Raji (cell line): ENCODE data around the gene SLC38A1.

Experiments
- POLR2A ChIP-seq: IDR thresholded peaks from 2 replicates; pipeline ENCODE4 v1.6.1; 2011; ENCODE audit warnings: low read depth, low read length, control low read depth; ENCODE audit not compliant: insufficient read depth

Gene SLC38A1

DNA sequence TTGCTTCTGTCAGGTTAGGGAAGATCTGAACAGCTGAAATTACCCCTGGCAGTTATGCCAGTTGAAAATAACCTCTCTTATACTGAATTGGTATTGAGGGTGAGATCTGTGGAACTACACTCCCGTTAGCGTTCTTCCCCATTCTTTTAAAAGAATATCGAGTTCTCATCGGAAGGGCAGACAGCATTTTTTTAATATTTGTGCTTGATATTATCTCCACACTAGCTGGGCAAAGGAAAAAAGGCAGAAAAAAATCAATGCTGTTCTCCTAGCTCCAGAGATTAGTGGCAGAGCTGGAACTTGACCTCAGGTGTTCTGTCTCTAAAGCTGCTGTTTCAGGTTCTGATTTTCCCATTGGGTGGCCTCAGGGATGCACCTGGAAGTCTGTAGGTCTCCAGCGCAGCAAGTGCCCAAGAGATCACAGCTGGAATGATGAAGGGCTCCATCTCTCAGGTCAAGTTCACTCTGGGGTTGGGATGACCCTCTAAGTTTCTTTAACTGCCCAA is 67.5 kb downstream of the SLC38A1 start:
- no peak for TF ChIP-seq POLR2A

DNA sequence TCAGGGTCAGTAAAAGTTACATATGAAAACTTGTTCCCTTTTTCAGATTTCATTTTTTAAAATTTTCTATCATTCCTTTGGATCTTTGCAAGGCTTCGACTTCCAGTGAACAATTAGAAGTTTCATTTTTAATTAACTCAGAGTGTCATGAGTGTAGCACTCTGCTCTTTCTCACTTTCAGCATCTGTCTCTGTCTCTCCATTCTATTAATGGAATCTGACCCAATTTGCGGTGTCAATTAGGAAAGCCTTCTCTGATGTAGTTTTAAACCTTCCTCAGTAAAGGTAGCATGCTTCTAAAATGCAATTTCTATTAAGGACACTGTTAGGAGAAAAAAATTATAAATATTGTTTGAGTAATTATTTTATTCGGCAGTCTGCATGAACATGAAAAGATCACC is 68.3 kb downstream of the SLC38A1 start:
- TF ChIP-seq POLR2A = no peak

DNA sequence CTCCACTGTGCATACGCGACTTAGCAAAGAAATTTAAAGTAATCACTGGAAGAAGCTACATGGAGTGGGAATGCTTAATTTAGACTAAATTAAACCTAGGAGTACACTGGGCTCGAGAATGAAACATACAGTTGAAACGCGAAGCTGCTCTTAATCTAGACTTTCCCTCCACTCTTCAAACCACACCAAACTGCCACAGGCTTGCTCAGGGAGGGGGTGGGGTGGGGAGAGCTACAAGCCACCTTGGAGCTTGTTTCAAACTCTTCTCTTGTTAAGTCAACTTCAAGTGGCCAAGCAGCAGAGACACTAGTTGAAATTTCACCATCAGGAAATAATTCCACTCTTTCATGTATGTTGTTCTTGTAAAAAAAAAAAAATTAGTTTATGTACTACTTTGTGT is 69.9 kb downstream of the SLC38A1 start:
- no peak for TF ChIP-seq POLR2A

DNA sequence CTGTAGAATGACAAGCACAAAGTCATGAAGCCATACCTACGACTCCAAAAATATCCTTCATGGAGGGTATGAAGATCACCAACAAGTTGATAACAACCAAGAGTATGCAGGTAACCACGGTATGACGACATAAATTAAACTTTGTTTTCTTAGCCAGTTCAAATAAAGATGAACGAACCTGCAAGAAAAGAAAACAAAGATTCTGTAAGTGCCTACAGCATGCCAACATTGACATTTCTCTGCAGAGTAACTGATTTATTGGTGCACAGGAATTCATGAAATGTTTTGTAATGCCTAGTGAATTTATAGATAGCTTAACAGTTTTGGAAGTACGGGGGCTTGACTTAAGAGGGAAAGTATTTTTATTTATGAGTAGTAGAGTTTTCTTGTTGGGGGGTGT is 71.0 kb downstream of the SLC38A1 start:
- TF ChIP-seq POLR2A = no peak

DNA sequence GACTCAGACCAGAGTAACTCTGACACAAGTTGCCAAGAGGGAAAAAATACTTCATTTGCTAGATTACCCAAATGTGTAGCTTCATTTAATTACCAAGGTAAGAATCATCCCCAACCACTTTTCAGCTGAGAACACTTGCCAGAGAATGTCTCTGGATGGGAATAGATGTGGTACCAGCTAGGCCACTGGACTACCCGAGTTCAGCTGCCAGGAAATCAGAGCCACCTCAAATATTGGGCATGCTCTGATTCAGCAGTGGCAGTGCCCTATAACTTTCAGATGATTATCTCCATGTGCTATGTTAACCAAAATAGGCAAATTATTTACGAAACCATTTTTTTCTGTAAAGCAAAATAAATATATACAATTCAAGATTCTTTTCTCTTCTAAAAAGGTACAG is 80.7 kb downstream of the SLC38A1 start:
- TF ChIP-seq POLR2A = no peak

DNA sequence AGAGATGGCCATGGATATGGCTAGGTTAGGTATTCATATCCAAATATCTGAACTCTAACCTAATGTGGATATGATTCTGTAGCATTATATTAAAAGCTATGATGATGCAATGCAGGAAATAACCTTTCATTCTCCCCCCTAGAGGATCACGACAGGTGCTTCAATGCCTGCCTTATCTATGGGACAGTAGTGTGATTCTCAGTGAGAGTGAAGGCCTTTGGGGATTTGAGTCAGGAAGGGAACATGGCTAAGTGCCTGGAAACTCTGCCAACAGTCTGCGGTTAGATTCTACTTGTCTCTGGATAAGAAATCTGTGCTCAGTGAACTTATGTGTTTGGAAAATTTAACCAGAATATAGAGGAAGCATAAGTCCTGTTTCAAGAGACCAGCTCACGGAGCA is 81.8 kb downstream of the SLC38A1 start:
- TF ChIP-seq POLR2A = no peak

DNA sequence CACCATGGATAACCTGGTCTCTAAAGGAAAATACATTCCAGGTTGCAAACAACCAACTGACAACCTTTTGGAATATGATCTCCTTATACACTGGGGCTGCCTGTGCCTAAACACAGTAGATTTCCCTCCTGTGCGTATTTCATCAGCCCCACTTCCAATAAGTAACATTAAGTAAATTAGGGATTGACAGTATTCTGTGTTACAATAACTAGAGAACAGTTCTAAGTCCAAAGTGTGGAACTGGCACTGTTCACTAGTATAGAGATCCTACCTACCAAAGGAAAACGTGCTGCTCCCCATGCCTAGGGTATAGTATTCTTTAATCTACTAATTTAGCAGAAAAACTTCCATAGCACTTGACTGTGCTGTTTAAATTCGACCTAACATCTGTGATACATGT is 82.8 kb downstream of the SLC38A1 start:
- TF ChIP-seq POLR2A = no peak

DNA sequence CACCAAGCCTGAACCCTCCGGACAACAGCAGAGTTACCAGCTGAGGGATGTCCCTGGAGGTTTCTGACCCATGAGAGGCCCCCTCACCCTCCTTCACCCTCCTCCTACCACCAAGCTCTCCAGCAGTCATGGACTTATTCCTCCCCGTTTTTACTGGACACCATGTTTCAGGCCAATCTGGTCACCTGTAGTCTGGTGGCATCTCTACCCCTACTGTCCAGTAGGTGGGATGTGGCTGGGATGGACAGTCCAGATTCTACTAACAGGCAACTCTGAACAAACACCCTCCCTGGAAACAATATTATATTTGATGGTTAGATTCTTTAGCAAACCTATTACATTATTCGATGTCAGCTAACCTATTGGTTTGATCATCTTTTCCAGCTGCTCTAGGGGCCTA is 83.2 kb downstream of the SLC38A1 start:
- TF ChIP-seq POLR2A = no peak

DNA sequence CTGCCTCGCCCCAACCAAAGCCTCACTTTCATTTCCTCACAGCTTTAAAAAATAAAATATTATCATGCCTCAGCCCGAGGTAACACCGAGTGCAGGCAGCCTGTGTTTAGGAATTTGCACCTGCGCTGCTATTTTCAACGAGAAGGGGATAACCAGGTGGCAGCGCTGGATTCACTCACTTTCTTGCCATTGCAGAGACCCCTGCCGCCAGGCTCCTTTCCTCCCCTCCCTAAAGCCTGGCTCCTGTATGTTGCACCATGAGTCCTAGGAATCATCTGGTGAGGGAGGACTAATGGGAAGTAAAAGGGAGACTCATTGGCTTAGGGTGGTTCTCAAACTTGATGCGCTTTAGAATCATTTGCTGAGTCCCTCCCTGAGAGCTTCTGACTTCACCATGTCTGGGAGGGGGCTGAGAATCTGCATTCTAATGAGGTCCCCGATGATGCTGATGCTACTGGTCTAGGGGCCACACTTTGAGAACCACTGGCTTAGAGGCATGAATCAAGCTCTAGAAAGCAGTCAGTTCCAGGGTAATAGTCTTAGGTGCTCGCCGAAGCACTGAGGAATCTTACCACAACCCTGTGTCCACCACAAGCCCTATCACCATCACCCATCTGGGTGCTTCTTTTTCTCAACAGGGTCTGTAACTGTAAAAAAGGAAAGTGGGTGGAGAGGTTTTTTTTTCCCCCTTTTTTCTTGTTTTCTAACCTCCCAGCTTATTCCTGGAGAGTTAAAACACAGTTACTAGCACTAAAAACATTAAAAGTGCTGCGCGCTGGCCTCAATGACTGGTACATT is 83.8 kb downstream of the SLC38A1 start:
- no peak for TF ChIP-seq POLR2A

DNA sequence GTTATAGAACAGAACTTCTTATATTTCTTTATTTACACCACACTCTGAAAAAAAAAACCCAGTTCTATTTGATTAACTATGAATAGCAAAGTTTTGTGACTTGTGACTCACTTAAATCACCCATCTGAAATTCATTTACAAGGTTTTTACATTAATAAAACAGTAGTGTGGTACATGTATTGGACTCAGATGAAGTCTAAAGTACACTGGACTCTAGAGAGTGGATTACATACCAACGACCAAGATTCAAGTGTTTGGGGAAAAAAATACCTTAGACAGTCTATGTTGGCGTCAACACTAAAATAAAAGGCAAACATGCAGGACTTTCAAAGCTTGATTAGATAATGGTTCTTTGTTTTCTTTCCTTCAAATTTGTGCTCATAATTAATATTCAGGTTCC is 85.7 kb downstream of the SLC38A1 start:
- no peak for TF ChIP-seq POLR2A

DNA sequence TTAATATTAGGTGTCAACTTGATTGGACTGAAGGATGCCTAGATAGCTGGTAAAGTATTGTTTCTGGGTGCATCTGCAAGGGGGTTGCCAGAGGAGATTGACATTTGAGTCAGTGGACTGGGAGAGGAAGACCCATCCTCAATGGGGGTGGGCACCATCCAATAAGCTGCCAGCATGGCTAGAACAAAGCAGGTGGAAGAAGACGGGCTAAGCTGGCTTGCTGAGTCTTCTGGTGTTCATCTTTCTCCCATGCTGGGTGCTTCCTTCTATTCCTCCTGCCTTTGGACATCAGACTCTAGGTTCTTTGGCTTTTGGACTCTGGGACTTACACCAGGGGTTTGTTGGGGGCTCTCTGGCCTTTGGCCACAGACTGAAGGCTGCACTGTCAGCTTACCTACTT is 87.4 kb downstream of the SLC38A1 start:
- TF ChIP-seq POLR2A = no peak

DNA sequence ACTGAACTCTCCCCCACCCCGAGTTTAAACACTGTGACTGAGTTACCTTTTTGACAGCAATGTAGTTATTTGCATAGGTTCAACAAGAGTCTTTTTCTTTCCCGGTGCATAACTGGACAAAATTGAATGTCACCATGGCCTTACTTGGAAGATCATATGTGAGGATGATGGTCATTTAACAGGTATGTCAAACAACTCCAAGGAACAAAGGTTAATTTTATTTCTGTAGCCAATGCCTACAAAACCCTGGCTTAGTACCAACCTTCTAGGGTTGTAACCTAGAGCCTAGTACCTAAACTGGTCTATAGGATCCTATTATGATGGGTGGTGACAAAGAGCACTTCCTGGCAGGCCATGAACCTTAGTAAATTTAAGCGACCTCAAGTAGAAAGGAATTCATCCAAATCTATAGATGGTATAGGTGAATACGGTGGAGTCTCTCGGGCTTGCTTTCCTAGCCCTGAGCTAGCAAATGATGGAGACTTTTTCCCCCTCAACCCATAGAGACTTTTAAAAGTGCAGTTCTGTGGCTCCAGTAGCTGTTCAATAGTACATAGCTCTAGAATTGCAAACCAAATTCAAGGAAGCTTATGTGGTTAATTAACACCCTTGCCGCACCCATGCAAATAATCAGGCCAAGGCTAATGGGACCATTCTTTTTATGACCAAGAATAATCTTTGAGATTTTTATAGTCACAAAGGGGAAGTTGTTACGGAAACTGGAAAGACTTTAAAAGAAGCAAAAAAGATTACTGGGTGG is 89.0 kb downstream of the SLC38A1 start:
- TF ChIP-seq POLR2A = no peak

DNA sequence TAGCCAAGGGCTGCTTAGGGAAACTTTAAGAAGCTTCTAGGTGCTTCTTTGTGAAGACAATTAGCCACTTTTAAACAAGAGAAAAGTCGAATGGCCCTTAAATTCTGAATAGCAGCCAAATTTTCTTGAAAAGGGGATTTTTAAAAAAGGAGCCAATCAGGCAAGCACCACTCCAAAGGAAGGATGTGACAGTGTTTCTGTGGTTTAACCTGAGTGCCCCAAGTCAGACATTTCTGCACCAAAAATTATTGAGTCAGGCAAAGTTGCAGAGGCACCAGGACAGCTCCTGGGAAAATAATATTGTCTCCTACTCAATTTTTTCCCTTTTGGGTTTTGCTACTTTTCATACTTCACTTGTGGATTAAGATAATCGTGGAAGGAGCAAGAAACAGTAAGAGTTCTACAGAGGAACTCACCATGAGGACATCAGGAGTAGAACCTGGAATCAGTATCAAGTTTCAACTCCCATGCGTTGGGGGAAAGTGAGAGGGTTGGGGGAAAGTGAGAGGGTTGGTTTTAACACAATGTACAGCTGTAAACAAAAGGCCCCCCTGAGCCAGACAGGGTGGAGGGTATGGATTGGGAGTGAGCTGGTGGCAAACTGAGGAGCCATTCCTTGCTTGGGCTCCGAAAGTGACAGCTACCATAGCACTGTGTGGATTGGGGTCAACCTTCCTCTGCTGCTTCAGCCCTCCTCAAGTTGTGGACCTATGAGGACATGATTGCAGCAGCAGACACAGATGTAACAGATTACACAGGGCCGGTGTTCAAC is 90.8 kb downstream of the SLC38A1 start:
- TF ChIP-seq POLR2A = no peak

DNA sequence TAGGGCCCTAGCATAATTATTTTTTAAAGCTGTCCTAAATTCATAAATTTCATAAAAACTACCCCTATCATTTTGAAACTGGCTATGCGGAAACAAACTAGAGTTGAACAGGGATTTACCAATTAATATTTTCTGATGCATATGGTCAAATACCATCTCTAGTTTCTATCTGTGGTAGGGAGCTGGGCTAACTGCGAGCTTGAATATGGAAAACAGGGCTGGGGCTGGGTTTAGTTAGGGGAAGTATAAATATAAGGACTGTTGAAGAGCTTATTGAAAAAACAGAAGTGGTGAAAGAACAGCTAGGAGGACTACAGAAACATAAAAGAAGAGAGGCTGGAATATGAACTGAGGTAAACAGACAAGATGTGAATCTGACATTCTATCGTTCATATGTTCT is 91.8 kb downstream of the SLC38A1 start:
- TF ChIP-seq POLR2A = no peak

DNA sequence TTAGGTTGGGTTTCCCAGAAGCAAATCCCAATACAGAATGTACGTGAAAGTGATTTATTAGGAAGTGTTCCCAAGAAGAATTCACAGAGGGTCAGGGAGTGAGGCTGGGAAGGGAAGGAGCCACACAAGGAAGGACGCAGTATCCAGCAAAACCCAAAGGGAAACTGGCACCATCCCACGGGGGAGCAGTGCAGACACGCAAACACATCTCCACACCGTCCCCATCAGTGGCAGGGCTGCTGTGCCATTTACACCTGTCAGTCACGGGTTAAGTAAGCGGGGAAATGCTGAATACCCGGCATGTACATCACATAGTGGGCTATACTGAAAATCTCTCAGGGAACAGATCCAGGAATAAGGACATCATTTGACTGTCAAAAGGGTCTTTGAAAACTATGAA is 93.9 kb downstream of the SLC38A1 start:
- no peak for TF ChIP-seq POLR2A
